Smooth muscle cell (in vitro differentiated cells): Measurements from ENCODE around the gene ESPNL. TPM values are rescaled to one million over a fixed set of nuclear protein-coding genes. Genes with fewer than 3 reads are reported as not detected.

Experiments
- DNase-seq: peaks from one replicate; lab custom pipeline; 2025; ENCODE audit not compliant: unreplicated experiment; lab: John Stamatoyannopoulos, UW
- H2AFZ ChIP-seq: fragments of 200-600 bp; sonication (generic); 2 replicates; pipeline ENCODE4 v1.6.0; 2016; ENCODE audit warnings: antibody characterized with exemption, low read depth, mild to moderate bottlenecking
- H3F3A ChIP-seq: fragments of 200-600 bp; sonication (generic); 2 replicates; pipeline ENCODE4 v1.6.0; 2017; ENCODE audit warnings: antibody characterized with exemption, low read depth
- H3K27ac ChIP-seq: fragments of 200-600 bp; sonication (generic); 2 replicates; pipeline ENCODE4 v1.5.1; 2016; ENCODE audit warnings: low read depth, mild to moderate bottlenecking
- H3K27me3 ChIP-seq: fragments of 200-600 bp; sonication (generic); 2 replicates; pipeline ENCODE4 v1.6.1; 2016; ENCODE audit warnings: low read depth, mild to moderate bottlenecking
- H3K36me3 ChIP-seq: fragments of 200-600 bp; sonication (generic); 2 replicates; pipeline ENCODE4 v1.5.1; 2016; ENCODE audit warnings: low read depth
- H3K4me1 ChIP-seq: fragments of 200-600 bp; sonication (generic); 2 replicates; pipeline ENCODE4 v1.5.1; 2016; ENCODE audit warnings: low read depth
- H3K4me2 ChIP-seq: fragments of 200-600 bp; sonication (generic); 2 replicates; pipeline ENCODE4 v1.6.0; 2016; ENCODE audit warnings: mild to moderate bottlenecking
- H3K4me3 ChIP-seq: fragments of 200-600 bp; sonication (generic); 2 replicates; pipeline ENCODE4 v1.5.1; 2016; ENCODE audit warnings: mild to moderate bottlenecking
- H3K79me2 ChIP-seq: fragments of 200-600 bp; sonication (generic); 2 replicates; pipeline ENCODE4 v1.6.0; 2016; ENCODE audit warnings: low read depth, mild to moderate bottlenecking
- H3K9ac ChIP-seq: fragments of 200-600 bp; sonication (generic); 2 replicates; pipeline ENCODE4 v1.6.0; 2016; ENCODE audit warnings: low read depth
- H3K9me3 ChIP-seq: fragments of 200-600 bp; sonication (generic); replicated peaks from 2 replicates; pipeline ENCODE4 v1.5.1; 2016; ENCODE audit warnings: low read depth
- H4K20me1 ChIP-seq: fragments of 200-600 bp; sonication (generic); 2 replicates; pipeline ENCODE4 v1.6.0; 2016; ENCODE audit warnings: low read depth
- CTCF ChIP-seq: fragments of 200-600 bp; sonication (generic); IDR thresholded peaks from 2 replicates; pipeline ENCODE4 v1.5.1; 2017; ENCODE audit warnings: borderline replicate concordance, mild to moderate bottlenecking, antibody characterized with exemption; ENCODE audit not compliant: insufficient read depth, poor library complexity, severe bottlenecking
- WGBS: methylation state at CpG from one replicate; pipeline ENCODE4 v1.1.7; 2016; ENCODE audit warnings: low lambda C conversion rate; 5-methylcytosine and 5-hydroxymethylcytosine counted together
- polyA plus RNA-seq: library from polyadenylated mRNA; unstranded; fragments of >200 nt; fragmentation: Nextera tagmentation; extraction: Ambion mirVana; gene quantifications from 2 replicates; pipeline ENCODE4 v1.2.1, GENCODE V29; 2016
- total RNA-seq: library from RNA; depleted of rRNA; stranded (reverse); fragments of >200 nt; gene quantifications from 2 replicates; pipeline ENCODE4 v1.2.3, GENCODE V29; 2014

The ESPNL gene
- total and polyA plus RNA-seq, 2 experiments from 2014 or later, result 0.04 TPM; not detected in 1

DNA sequence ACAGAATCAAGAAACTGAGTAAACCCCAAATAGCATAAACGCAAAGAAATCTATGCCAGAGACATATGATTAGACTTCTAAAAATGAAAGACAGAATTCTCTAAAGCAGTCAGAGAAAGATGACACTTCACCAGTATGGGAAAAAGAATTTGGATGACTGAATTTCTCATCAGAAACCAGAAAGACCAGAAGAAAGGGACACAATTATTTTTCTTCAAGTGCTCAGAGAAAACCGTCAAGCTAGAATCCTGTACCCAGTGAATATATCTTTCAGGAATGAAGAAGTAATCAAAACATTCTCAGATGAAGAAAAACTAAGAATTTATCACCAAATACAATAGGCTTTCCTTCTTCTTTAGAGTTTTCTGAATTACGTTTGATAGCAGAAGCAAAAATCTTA lies 14.2 kb upstream of the ESPNL start:
- no peak for TF ChIP-seq CTCF
- no peak for DNase-seq

GRCh38 chr2:238087211-238087610 lies 12.9 kb upstream of the ESPNL start:
- Histone ChIP-seq H3K9ac (no peak overlapping the region), H3K4me2 (no peak overlapping the region), H3K27ac (no peak overlapping the region), H2AFZ (no peak overlapping the region), H3K27me3 (no peaks in the 10 kb centered on the region), H3K79me2 (no peaks in the 10 kb centered on the region), H3F3A (no peaks in the 10 kb centered on the region), H3K4me1 (no peaks in the 10 kb centered on the region), H3K4me3 (no peak overlapping the region), H3K36me3 (no peaks in the 10 kb centered on the region), H3K9me3 (no peaks in the 10 kb centered on the region), H4K20me1 (no peaks in the 10 kb centered on the region)
- DNase-seq, result no peak
- WGBS, result 97% methylated on average over 2 of the region's 2 CpGs
- TF ChIP-seq CTCF, result no peak

More for the DNA sequence above, 14.2 kb upstream of the ESPNL start:
- H3K79me2 ChIP-seq, result no peaks in the 10 kb centered on the region
- no peaks in the 10 kb centered on the region for H3F3A ChIP-seq
- no peak overlapping the region for H3K9ac ChIP-seq
- H3K4me2 ChIP-seq, result no peak overlapping the region
- no peaks in the 10 kb centered on the region for H3K36me3 ChIP-seq
- no peaks in the 10 kb centered on the region for H3K4me1 ChIP-seq
- no peak overlapping the region for H2AFZ ChIP-seq
- no peaks in the 10 kb centered on the region for H3K27me3 ChIP-seq
- no peak overlapping the region for H3K4me3 ChIP-seq
- WGBS, result 86% methylated on average over 3 of the region's 3 CpGs
- H3K27ac ChIP-seq, result no peak overlapping the region
- H3K9me3 ChIP-seq, result no peaks in the 10 kb centered on the region
- no peaks in the 10 kb centered on the region for H4K20me1 ChIP-seq

GRCh38 chr2:238090887-238091286 lies 9.3 kb upstream of the ESPNL start:
- no peaks in the 10 kb centered on the region for H4K20me1 ChIP-seq
- 98% methylated on average over 4 of the region's 4 CpGs for WGBS
- no peak for DNase-seq
- H2AFZ ChIP-seq, result no peak overlapping the region
- H3K4me1 ChIP-seq, result no peaks in the 10 kb centered on the region
- no peak overlapping the region for H3K4me3 ChIP-seq
- H3K9me3 ChIP-seq, result no peaks in the 10 kb centered on the region
- no peaks in the 10 kb centered on the region for H3K79me2 ChIP-seq
- no peak for TF ChIP-seq CTCF
- no peaks in the 10 kb centered on the region for H3K36me3 ChIP-seq
- no peak overlapping the region for H3K9ac ChIP-seq
- H3K4me2 ChIP-seq, result no peak overlapping the region
- H3K27ac ChIP-seq, result no peak overlapping the region
- no peaks in the 10 kb centered on the region for H3F3A ChIP-seq
- no peaks in the 10 kb centered on the region for H3K27me3 ChIP-seq

DNA sequence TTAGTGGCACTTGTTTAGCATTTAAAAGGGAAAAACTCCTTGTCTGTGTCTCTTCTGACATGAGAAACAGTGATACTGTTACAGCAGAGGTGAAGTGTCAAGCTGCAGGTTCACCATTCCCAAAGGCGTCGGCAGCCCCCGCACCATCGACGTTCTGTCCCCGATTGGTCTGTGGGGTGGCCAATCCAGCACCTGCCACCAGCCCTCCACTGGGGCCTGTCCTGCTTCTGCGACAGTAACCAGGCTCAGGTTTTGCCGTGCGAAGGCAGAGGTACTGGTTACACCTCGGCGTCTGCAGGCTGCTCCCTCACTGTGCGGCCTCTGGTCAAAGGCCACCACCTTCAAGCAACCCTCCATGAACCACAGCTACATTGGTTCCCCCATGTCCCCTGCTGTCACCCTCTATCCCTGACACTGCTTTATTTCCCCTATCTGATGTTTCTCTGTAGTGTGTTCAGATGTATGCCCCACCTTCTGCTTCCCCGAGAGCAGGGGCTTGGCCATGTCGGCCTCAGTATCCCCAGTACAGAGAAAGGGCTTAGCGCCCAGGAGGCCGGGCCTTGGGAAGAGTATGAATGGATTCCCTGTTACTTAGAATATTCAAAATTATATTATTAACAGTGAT lies 8.6 kb upstream of the ESPNL start:
- no peak overlapping the region for H2AFZ ChIP-seq
- no peaks in the 10 kb centered on the region for H3K79me2 ChIP-seq
- no peak for TF ChIP-seq CTCF
- no peak for DNase-seq
- H3K27me3 ChIP-seq, result no peaks in the 10 kb centered on the region
- no peaks in the 10 kb centered on the region for H3F3A ChIP-seq
- 95% methylated on average over 16 of the region's 16 CpGs for WGBS
- no peaks in the 10 kb centered on the region for H3K4me1 ChIP-seq
- H4K20me1 ChIP-seq, result no peaks in the 10 kb centered on the region
- no peaks in the 10 kb centered on the region for H3K9me3 ChIP-seq
- no peak overlapping the region for H3K4me2 ChIP-seq
- H3K9ac ChIP-seq, result no peak overlapping the region
- H3K27ac ChIP-seq, result no peak overlapping the region
- no peaks in the 10 kb centered on the region for H3K36me3 ChIP-seq
- H3K4me3 ChIP-seq, result no peak overlapping the region
